Panc1 (cell line): ENCODE data around the gene MRTFA.

Experiments used
- POLR2AphosphoS5 ChIP-seq: IDR thresholded peaks from 2 replicates; pipeline ENCODE4 v1.6.1; 2012; ENCODE audit warnings: mild to moderate bottlenecking, low read depth, low read length, moderate library complexity
- SIN3A ChIP-seq: IDR thresholded peaks from 2 replicates; pipeline ENCODE4 v1.6.1; 2012; ENCODE audit warnings: low read depth, mild to moderate bottlenecking, low read length, moderate library complexity, borderline replicate concordance; ENCODE audit not compliant: insufficient read depth
- TCF7L2 ChIP-seq: IDR thresholded peaks from 2 replicates; pipeline ENCODE4 v1.6.1; 2011; ENCODE audit warnings: mild to moderate bottlenecking, low read depth, low read length, inconsistent platforms
- TF ChIP-seq, protein P1 (sequence below): fragments of 450-650 bp; IDR thresholded peaks from 2 replicates; pipeline ENCODE4 v1.5.1; 2017; ENCODE audit warnings: mild to moderate bottlenecking
- TF ChIP-seq, protein P2 (sequence below), 2 experiments: IDR thresholded peaks; 2 replicates each; pipeline ENCODE4 v1.6.1; 2011 to 2012; ENCODE audit warnings: low read depth in 2 of 2, control low read depth in 1 of 2, low read length in 1 of 2, mild to moderate bottlenecking in 1 of 2, moderate library complexity in 1 of 2; ENCODE audit not compliant: insufficient read depth in 1 of 2

DNA sequence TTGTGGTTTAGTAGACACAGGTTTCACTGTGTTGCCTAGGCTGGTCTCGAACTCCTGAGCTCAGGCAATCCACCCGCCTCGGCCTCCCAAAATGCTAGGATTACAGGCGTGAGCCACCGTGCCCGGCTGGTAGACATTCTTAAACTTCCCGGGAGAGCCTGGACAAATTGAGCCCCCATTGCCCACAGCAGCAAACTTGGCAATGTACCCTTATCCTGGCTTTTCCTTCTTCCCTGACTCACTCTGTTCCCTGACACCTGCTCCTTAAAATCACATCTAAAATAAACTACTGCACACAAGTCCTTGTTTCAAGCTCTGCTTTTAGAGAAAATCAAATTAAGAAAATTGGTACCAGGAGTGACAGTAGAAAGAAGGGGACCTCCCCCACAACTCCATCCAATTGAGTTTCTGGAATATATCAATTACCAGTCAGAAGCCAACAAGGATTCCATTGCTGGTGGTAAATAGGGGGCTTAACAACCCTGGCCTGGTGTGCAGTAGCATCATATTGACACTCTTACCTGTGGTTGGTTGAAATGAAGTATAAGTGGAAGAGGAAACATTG is 35.4 kb upstream of the MRTFA start:
- TF ChIP-seq, protein P1, sequence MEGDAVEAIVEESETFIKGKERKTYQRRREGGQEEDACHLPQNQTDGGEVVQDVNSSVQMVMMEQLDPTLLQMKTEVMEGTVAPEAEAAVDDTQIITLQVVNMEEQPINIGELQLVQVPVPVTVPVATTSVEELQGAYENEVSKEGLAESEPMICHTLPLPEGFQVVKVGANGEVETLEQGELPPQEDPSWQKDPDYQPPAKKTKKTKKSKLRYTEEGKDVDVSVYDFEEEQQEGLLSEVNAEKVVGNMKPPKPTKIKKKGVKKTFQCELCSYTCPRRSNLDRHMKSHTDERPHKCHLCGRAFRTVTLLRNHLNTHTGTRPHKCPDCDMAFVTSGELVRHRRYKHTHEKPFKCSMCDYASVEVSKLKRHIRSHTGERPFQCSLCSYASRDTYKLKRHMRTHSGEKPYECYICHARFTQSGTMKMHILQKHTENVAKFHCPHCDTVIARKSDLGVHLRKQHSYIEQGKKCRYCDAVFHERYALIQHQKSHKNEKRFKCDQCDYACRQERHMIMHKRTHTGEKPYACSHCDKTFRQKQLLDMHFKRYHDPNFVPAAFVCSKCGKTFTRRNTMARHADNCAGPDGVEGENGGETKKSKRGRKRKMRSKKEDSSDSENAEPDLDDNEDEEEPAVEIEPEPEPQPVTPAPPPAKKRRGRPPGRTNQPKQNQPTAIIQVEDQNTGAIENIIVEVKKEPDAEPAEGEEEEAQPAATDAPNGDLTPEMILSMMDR: no peak
- TF ChIP-seq POLR2AphosphoS5 (no peak), SIN3A (no peak), TCF7L2 (no peak)
- TF ChIP-seq, protein P2, sequence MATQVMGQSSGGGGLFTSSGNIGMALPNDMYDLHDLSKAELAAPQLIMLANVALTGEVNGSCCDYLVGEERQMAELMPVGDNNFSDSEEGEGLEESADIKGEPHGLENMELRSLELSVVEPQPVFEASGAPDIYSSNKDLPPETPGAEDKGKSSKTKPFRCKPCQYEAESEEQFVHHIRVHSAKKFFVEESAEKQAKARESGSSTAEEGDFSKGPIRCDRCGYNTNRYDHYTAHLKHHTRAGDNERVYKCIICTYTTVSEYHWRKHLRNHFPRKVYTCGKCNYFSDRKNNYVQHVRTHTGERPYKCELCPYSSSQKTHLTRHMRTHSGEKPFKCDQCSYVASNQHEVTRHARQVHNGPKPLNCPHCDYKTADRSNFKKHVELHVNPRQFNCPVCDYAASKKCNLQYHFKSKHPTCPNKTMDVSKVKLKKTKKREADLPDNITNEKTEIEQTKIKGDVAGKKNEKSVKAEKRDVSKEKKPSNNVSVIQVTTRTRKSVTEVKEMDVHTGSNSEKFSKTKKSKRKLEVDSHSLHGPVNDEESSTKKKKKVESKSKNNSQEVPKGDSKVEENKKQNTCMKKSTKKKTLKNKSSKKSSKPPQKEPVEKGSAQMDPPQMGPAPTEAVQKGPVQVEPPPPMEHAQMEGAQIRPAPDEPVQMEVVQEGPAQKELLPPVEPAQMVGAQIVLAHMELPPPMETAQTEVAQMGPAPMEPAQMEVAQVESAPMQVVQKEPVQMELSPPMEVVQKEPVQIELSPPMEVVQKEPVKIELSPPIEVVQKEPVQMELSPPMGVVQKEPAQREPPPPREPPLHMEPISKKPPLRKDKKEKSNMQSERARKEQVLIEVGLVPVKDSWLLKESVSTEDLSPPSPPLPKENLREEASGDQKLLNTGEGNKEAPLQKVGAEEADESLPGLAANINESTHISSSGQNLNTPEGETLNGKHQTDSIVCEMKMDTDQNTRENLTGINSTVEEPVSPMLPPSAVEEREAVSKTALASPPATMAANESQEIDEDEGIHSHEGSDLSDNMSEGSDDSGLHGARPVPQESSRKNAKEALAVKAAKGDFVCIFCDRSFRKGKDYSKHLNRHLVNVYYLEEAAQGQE (IDR thresholded peaks at IDR 0.05; ENCODE audit: insufficient read depth in 1 of 2, low read depth in 2 of 2, low read length in 1 of 2): no peak
